IPS DF 4.7 (cell line): ENCODE measurements around the gene ARMC9.
"Not testable (repeated sequence)": the region's sequence is repeated elsewhere in the genome, so short reads cannot be mapped to it uniquely, and the experiment has no call there.

Source experiments
- DNase-seq: peaks from one replicate; pipeline ENCODE4 v3.0.0-alpha.2; 2013; ENCODE audit warnings: low spot score; ENCODE audit errors: extremely low read depth

ARMC9 gene

GRCh38 chr2:231361701-231362554 lies 163.5 kb downstream of the ARMC9 start:
- DNase-seq, result no peak

- DNase-seq, result no peak
These were observed 164.2 kb downstream of the ARMC9 start for GRCh38 chr2:231362555-231363184.

- DNase-seq, result no peak
These were observed 165.6 kb downstream of the ARMC9 start for GRCh38 chr2:231364061-231364460.

- DNase-seq, result no peak
These were observed 166.8 kb downstream of the ARMC9 start for GRCh38 chr2:231364961-231365810.

GRCh38 chr2:231367178-231367577 lies 168.7 kb downstream of the ARMC9 start:
- DNase-seq, result no peak

- no peak for DNase-seq
These were observed 171.4 kb downstream of the ARMC9 start for GRCh38 chr2:231369580-231370428.

- DNase-seq, result no peak
These were observed 172.0 kb downstream of the ARMC9 start for GRCh38 chr2:231370429-231370748.

- no peak for DNase-seq
These were observed 172.5 kb downstream of the ARMC9 start for GRCh38 chr2:231370749-231371429.

GRCh38 chr2:231371430-231372054 lies 173.1 kb downstream of the ARMC9 start:
- DNase-seq, result no peak

GRCh38 chr2:231372326-231372725 lies 173.9 kb downstream of the ARMC9 start:
- no peak for DNase-seq

GRCh38 chr2:231373184-231373583 lies 174.8 kb downstream of the ARMC9 start:
- no peak for DNase-seq

- no peak for DNase-seq
These were observed 175.4 kb downstream of the ARMC9 start for GRCh38 chr2:231373786-231374349.

GRCh38 chr2:231374771-231375170 lies 176.3 kb downstream of the ARMC9 start:
- DNase-seq, result no peak

- DNase-seq, result not testable (repeated sequence)
These were observed 177.7 kb downstream of the ARMC9 start for GRCh38 chr2:231375994-231376615.

- DNase-seq, result no peak
These were observed 178.4 kb downstream of the ARMC9 start for GRCh38 chr2:231376857-231377256.

- no peak for DNase-seq
These were observed 179.7 kb downstream of the ARMC9 start for GRCh38 chr2:231378026-231378722.

GRCh38 chr2:231379266-231380215 lies 181.1 kb downstream of the ARMC9 start:
- no peak for DNase-seq

GRCh38 chr2:231380307-231380706 lies 181.9 kb downstream of the ARMC9 start:
- DNase-seq, result no peak
